GM12891 (cell line): Measurements from ENCODE around the gene MRPL4.

Source experiments
- PAX5 ChIP-seq: IDR thresholded peaks from 2 replicates; pipeline ENCODE4 v1.6.1; 2011; ENCODE audit warnings: low read length, moderate library complexity, mild to moderate bottlenecking; ENCODE audit not compliant: insufficient read depth, severe bottlenecking
- POLR2A ChIP-seq: IDR thresholded peaks from 2 replicates; pipeline ENCODE4 v1.6.1; 2011; ENCODE audit warnings: low read depth, low read length, control low read depth
- POLR2AphosphoS5 ChIP-seq: IDR thresholded peaks from 2 replicates; pipeline ENCODE4 v1.6.1; 2011; ENCODE audit warnings: low read depth, low read length, control low read depth
- POU2F2 ChIP-seq: IDR thresholded peaks from 2 replicates; pipeline ENCODE4 v1.6.1; 2011; ENCODE audit warnings: low read depth, mild to moderate bottlenecking, control low read depth, low read length, moderate library complexity
- SPI1 ChIP-seq: IDR thresholded peaks from 2 replicates; pipeline ENCODE4 v1.6.1; 2011; ENCODE audit warnings: low read depth, low read length, control low read depth
- TAF1 ChIP-seq: IDR thresholded peaks from 2 replicates; pipeline ENCODE4 v1.6.1; 2011; ENCODE audit warnings: low read depth, low read length, control low read depth

DNA sequence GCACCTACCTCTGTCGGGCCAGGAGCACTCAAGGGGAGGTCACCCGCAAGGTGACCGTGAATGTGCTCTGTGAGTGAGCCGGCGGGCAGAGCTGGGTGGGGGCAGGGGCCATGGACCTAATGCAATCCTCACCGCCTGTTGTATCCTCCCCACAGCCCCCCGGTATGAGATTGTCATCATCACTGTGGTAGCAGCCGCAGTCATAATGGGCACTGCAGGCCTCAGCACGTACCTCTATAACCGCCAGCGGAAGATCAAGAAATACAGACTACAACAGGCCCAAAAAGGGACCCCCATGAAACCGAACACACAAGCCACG lies 32.9 kb downstream of the MRPL4 start:
- no peak for TF ChIP-seq TAF1
- no peak for TF ChIP-seq POLR2AphosphoS5
- no peak for TF ChIP-seq POLR2A
- TF ChIP-seq SPI1: no peak
- TF ChIP-seq POU2F2: no peak
- TF ChIP-seq PAX5: no peak
